Measurements from ENCODE around the gene C1QTNF6.

- TF ChIP-seq REST (IDR thresholded peaks at IDR 0.05; ENCODE audit: insufficient replicate concordance, low read depth) = no peak
- no peak for TF ChIP-seq CTCF (IDR thresholded peaks at IDR 0.05; ENCODE audit: insufficient read depth, low read length)
- TF ChIP-seq POLR2AphosphoS5 (IDR thresholded peaks at IDR 0.05; ENCODE audit: low read depth) = no peak
- TF ChIP-seq GABPA (IDR thresholded peaks at IDR 0.05; ENCODE audit: low read depth) = no peak
These were observed 10.8 kb downstream of the C1QTNF6 start for GRCh38 chr22:37177221-37177620.
